ENCODE measurements around the gene ACIN1.

DNA sequence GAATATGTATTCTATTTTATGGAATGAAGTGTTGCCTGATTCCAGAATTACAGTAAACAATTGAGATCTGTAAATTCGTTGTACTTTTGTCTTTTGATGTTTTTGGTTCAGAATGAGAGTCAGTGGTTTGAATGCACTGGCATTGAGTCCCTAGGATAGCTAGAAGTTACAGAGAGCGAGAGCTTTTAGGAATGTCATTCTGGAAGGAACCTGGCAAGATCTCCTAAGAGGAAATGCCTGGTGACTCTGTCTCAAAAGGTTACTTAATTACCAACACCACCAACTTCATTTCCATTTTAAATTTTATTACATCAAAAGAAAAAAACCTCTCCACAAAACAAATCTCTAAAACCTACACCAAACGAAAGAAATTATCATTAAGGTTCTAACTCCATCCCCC, 30.1 kb upstream of the ACIN1 start:
- no peak for TF ChIP-seq CTCF (IDR thresholded peaks at IDR 0.05; ENCODE audit: insufficient read depth, low read length)
- no peak for TF ChIP-seq POLR2AphosphoS5 (IDR thresholded peaks at IDR 0.05; ENCODE audit: low read depth)
- no peak for TF ChIP-seq REST (IDR thresholded peaks at IDR 0.05; ENCODE audit: insufficient replicate concordance, low read depth)
- TF ChIP-seq SPI1 (IDR thresholded peaks at IDR 0.05; ENCODE audit: borderline replicate concordance, low read depth): no peak
- TF ChIP-seq GABPA (IDR thresholded peaks at IDR 0.05; ENCODE audit: low read depth): no peak
